Limb (tissue), 2 donors: ENCODE results near the gene STAB2.

ENCODE experiments used
- DNase-seq, 2 donors: peaks; one replicate each; pipeline ENCODE4 v3.0.0-alpha.2; 2016; ENCODE audit errors: extremely low spot score in 2 of 2

The STAB2 gene, protein sequence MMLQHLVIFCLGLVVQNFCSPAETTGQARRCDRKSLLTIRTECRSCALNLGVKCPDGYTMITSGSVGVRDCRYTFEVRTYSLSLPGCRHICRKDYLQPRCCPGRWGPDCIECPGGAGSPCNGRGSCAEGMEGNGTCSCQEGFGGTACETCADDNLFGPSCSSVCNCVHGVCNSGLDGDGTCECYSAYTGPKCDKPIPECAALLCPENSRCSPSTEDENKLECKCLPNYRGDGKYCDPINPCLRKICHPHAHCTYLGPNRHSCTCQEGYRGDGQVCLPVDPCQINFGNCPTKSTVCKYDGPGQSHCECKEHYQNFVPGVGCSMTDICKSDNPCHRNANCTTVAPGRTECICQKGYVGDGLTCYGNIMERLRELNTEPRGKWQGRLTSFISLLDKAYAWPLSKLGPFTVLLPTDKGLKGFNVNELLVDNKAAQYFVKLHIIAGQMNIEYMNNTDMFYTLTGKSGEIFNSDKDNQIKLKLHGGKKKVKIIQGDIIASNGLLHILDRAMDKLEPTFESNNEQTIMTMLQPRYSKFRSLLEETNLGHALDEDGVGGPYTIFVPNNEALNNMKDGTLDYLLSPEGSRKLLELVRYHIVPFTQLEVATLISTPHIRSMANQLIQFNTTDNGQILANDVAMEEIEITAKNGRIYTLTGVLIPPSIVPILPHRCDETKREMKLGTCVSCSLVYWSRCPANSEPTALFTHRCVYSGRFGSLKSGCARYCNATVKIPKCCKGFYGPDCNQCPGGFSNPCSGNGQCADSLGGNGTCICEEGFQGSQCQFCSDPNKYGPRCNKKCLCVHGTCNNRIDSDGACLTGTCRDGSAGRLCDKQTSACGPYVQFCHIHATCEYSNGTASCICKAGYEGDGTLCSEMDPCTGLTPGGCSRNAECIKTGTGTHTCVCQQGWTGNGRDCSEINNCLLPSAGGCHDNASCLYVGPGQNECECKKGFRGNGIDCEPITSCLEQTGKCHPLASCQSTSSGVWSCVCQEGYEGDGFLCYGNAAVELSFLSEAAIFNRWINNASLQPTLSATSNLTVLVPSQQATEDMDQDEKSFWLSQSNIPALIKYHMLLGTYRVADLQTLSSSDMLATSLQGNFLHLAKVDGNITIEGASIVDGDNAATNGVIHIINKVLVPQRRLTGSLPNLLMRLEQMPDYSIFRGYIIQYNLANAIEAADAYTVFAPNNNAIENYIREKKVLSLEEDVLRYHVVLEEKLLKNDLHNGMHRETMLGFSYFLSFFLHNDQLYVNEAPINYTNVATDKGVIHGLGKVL (N-terminal part only)

DNA sequence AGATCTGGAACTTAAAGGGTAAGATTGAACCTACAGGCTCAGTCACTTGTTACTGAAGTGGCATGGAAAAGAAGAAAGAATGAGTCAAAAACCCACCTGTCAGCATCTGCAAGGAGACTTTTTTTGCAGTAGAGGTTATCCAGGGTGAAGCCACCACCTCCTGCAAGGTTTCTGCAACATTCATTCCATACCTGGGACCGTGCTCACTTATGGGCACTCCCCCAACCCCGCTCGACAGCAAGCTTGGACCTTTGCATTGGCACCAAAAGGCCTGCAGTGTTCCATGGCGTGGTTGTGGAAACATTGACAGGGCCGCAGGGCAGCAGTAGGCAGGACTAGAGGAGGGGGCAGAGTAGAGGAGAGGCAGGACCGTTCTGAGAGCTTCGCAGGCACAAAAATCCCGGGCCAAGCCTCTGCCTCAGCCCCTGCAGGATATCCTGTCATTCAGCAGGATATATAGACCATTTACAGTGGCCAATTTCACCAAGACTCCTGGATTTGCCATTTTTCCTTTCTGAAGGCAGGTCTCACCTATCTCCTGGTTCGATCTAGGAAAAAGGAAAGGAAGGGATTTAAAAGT is at the start of gene STAB2:
STAB2 (plus strand) TSS at position 483 of the 580 bp plus-strand sequence. CDS start 204 bp downstream, outside the sequence.
- DNase-seq: no peak

DNA sequence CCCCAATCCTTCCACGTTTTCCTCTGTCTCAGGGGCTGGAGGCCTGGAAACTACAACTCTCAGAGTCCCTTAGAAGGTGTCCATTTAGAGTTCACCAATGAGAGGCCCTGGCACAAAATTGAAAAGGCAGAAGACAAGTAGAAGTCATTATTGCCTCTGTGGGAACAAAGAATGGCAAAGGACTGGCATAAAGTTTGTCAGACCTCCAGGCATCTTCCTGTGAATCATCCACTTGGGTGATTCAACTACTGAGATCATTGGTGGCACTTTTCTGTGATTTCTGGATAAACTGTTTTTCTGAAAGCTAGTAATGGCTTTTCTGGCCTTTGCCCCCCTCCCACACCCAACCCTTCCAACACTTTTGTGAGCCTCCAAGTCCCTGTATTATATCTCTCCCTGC is 48.7 kb upstream of the STAB2 start:
- DNase-seq: no peak

DNA sequence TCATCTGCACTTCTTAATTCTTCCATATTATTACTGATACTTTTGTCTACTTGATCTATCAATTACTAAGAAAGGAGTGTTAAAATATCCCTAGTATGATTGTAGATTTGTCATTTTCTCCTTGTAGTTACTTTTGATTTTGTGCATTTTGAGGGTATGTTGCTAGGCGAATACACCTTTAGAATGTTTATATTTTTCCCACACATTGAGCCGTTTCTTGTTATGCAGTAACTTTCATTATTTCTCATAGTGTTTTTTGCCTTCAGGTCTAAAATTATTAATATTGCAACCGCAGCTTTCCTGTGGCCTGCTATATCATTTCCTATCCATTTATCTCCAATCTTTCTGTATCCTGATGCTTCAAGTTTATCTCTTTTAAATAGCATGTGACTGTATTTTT is 46.8 kb upstream of the STAB2 start:
- no peak for DNase-seq

DNA sequence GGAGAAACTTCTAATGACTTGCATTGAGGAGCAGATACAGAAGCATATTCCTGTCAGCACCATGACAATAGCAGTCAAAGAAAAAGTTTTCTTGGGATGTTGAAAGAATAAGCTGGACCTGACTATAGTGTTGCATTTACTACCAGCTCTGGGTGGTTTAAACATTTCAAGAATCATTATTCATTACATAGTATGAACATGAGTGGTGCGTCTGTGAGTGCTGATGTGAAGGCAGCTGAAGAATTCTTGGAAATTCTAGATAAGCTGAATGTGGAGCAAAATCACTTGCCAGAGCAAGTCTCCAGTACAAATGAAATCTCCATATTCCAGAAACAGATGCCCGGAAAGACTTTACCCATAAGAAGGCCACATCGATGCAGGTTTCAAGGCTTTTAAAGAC is 45.0 kb upstream of the STAB2 start:
- DNase-seq: no peak

DNA sequence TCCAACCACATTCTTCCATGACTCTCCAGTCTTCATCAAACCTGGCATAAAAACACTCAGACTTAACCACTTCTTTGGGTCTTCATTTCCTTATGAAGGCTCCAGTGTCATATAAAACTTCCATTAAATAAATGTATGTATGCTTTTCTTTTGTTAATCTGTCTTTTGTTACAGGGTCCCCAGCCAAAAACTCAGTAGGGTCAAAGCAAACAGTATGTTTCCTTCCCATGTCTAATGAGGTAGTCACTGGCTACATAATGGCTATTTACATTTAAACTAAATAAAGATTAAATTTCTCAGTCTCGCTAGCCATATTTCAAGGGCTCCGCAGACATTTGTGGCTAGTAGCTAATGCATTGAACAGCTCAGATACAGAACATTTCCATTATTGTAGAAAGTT is 40.1 kb upstream of the STAB2 start:
- DNase-seq: no peak

DNA sequence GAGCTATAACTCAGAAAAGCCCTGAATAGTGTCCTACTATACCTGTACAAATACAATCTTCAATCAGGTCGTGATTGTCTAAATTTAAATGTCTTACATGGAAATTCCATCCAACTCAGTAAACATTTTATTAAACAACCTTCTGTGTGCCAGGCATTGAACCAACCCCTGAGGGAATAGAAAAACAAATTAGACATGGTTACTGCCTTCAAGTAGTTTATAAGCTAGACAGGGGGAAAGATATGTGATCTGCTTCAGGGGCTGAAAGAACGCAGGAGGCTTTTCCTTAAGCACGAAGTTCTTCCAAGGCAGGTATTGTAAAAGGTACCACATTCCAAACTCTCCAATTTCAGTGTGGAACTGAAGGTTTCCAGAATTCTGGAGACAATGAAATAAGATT is 39.7 kb upstream of the STAB2 start:
- no peak for DNase-seq

DNA sequence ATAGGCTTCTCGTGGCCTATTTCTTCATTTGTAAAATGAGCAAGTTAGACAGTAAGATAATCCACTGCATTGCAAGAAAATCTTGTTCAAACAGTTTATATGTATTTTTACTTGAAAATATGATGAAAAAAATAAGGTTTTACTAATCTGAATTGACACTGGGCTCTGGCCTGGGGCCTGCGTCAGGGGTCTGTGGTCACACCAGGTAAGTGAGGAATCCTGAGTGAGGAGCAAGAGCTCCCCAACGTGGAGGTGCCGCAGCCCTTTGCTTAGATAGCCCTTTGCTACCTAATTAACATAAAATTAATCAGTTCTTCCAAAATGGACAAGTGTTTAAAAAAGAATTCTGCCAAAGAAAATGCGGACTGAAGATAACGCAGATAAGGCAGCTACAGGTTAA is 39.1 kb upstream of the STAB2 start:
- DNase-seq: no peak

DNA sequence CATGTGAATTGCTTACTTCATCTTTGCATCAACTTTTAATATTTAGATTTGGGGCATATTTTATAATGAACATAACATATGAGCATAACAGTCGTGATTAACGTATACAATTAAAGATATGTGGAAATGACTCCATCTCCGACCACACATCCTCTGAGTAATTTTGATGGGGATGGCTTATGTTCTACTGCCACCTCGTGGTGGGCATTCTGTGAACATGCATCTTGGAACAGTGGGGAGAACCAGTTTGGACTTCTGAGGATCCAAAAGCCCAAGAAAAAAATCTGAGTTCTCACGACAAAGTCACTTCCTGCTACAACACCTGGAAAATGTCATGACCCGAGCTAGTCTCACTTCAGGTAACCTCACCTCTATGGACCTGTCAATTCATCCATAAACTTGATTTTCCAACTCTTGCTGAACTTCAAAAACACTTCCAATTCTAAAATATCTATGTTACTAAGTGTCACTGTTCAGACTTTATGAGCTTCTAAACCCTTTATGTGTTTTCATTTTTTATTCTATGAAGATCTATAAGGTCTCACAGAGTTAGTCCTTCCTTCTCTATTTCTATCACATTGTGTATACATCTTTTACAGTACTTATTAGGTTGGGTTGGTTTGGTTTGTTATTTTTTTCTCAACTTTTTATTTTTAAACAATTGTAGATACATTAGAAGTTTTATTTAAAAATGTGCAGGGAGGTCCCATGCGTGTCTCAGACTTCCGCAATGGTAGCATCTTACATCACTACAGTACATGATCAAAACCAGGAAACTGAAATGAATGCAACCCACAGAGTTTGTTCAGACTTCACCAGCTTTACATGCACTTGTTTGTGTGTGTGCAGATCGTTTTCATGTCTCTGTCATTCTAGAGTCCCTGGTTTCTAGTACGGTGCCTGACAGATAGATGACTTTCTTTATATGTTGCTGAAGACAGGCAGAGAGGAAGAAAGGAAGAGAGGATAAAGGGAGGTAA is 38.2 kb upstream of the STAB2 start:
- DNase-seq: peak; percentile 49 to 79

DNA sequence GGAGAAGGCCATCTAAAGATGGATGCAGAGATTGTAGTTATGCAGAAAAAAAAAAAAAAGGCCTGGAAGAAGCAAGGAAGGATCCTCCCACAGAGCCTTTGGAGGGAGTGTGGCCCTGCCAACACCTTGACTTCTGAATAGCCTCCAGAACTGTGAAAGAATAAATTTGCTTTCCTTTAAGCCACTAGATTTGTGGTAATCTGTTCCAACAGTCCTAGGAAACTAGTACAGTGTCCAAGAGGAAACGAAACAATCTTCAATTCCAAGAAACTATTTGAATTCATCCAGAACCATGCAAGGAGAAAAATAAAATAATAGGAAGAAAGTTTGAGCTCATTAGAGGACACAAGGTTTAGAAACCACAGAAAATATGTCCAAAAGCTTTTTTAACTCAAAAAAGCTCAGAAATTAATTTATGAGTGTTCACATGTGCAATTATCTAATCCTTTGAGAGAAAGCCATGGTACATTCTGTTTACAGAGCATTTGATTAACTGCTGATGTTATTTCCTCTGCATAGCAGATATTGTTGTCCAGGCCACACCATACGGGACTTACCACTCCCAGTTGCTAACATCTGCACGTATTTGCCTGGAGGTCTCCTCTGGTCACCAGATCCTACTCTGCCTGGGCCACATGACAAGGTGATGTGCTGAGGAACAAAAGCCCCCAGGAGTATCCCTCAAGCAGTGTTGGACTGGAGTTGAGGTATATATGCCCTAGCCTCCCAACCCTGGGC is 30.0 kb upstream of the STAB2 start:
- no peak for DNase-seq

DNA sequence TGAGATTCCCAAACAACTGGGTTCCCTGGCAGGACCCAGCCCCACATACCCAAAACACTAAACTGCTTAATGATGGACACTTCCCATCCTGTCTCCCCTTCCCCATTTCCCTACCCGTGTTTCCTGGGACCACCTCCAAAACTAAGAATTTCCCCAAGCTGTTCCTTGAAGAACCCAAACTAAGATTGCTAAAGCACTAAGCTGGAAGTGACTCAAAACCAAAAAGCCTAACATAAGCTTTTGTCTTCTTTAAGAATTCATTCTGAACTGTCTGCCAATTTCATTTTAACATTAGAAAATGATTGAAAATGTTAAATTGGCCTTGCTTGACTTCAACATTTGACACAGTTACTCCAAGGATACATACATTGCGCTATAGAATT is 29.5 kb upstream of the STAB2 start:
- no peak for DNase-seq

DNA sequence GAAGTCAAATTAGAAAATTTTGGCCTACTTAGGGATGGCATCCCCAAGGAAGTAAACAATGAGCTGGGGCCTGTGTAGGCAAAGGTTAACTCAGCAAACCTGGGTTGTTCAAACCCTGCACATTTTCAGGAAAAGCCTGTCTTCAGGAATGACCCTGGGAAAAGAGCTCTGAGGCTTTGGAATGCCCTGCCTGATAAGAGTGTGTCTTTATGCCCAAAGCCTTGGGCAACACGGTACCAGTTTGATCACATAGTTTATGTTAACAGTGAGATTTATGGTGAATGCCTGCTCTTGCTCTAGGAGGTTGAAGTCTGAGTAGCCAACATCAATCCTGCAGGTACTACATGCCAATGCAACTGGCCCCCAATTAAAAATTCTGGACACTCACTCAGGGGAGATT is 28.2 kb upstream of the STAB2 start:
- no peak for DNase-seq

DNA sequence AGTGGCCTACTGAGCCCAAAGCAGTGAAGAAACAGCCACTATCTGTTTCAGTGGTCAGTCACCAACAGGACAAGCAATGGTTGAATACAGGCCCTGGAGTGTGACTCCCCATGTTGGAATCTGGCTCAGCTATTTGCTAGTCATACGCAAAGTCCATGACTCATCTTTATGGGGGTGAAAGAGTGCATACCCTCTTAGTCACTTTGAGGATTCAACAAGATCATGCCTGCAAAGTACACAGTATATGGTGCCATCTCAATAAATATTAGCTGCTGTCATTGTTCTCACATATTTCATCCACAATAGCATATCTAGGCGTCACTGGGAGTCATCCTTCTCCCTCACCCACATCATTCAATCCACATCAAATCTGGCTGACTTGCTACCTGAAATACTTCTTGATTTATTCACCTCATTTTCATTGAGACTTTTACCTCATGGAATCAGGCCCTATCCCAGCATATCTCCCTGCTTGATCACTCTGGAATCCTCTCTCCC is 26.4 kb upstream of the STAB2 start:
- no peak for DNase-seq

DNA sequence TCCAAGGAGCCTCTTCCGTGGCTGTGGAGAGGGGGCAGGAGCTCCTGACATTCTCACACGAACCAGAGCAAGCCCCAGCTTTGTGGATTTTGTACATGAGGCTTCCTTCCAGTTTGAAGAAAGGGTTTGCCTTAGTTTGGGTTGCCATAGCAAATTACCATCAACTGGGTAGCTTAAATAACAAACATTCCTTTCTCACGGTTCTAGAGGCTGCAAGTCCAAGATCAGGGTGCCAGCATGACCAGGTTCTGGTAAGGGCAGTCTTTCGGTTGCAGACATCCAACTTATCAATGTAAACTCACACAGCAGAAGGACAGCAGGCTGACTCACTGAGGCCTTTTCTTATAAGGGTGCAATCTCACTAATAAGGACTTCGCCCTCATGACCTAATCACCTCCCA is 25.9 kb upstream of the STAB2 start:
- no peak for DNase-seq

DNA sequence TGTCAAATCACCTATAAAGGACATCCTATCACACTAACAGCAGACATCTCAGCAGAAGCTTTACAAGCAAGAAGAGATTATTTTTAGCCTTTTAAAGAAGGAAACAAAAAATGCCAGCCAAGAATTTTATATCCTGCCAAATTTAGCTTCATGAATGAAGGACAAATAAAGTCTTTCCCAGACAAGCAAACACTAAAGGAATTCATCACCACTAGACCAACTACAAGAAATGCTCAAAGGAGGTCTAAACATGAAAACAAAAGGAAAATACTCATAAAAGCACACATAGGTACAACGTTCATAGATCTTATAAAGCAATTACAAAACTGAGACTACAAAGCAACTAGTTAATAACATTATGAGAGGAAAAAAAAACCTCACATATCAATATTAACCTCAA is 20.7 kb upstream of the STAB2 start:
- no peak for DNase-seq

DNA sequence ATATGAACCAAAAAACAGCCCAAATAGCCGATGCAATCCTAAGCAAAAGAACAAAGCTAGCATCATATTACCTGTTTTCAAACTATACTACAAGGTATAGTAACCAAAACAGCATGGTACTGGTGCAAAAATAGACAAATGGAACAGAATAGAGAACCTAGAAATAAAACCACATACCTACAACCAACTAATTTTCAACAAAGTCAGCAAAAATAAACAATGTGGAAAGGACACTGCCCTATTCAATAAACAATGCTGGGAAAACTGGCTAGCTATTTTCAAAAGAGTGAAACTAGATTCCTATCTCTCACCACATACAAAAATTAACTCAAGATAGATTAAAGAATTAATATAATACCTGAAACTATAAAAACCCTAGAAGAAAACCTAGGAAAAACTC is 17.8 kb upstream of the STAB2 start:
- no peak for DNase-seq

DNA sequence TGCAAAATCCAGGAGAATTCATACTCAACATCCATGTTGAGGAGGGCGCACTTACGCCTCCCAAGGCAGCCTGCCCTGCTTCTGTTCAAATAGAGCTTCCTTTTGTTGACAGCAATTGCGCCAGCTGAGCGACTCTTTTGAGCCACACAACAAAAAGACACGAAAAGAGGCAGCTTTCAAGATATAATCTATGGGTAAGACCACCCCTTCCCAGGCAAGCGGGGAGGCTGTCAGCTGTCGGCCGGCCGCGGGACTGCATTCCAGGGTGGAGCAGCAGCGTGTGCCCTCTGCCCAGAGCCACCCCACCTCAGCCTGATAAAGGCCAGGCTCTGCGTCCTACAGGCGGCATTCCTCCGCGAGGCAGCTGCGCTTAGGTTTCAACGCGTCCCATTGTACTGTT is 15.8 kb upstream of the STAB2 start:
- DNase-seq: peak; percentile 51 to 53

DNA sequence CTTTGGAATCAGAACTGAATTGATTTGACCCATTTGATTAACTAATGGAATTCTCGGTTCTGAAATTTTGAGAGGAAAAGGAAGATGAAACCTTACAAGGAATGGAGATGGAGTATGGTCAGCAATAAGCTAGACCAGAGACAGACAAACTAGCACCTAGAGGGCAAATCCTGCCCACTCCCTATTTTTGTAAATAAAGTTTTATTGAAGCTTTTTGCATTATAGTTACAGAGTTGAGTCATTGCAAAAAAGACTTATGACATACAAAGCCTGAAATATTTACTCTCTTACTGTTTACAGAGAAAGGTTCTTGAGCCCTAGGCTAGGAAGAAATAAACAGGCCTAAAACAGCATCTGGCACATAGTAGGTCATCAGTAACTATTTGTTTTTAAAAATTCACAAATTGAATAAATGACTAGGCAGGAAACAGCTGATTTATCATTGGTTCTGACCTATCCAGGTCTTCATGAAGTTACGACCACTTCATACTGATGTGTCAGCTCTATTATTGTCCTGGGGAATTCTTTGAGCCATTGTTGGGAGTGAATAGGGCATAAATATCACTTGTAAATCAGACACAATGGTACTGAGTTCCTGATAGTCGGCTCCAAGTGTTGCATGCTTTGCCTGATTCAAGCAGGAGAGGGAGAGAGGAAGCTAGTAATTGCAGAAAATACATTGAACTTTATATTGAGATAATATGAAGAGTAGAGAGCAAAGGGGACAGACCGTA is 14.6 kb upstream of the STAB2 start:
- no peak for DNase-seq

DNA sequence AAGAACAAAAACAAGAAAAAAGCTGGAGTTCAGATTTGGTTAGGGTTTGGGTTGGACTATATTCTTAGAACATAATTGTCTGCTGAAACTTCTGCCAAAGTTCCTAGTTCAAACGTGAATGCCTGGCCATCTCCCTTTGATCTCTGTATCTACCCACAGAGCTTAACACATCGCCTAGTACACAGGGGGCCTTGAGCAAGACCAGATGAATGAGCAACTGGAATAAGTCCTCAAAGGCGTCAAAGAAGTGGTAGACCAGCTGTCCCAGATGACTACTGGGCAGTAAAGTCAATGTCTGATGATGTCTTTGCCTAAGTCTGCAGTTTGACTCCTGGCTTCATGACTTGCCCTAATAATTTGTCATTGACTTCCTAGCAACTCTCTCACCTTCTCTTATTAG is 13.9 kb upstream of the STAB2 start:
- no peak for DNase-seq

DNA sequence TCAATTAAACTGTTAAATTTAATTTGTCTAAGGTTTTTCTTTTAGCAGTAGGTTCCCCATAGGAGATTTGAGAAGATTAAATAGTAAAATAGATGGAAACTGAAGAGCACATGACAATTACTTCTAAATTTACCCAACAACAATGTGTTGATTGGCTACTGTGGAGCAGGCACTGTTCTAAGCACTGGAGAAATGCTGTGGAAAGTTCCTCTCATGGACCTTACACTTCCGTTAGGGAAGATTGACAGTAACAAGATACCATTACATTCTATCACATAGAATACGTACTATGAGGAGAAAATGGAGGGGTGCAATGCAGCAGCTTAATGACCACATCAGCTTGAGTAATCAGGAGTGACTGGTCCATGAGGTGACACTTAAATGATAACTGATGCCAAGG is 8.1 kb upstream of the STAB2 start:
- no peak for DNase-seq
